Activated B cell treated with CpG ODN at 0.5 μM for 24 hours (primary cell): Measurements from ENCODE around the gene MMP20. TPM values are rescaled to one million over a fixed set of nuclear protein-coding genes. Genes with fewer than 3 reads are reported as not detected.

Source experiments
- ATAC-seq: fragments of 200-7000 bp; cut with Tn5 transposase; one replicate; pipeline ENCODE4 v1.10.0; 2021; ENCODE audit warnings: low read depth, mild to moderate bottlenecking, moderate library complexity
- CTCF ChIA-PET: fragments of 350-600 bp; sonication (Branson Sonifier 250); formaldehyde crosslinking; loops from one replicate; lab custom pipeline; 2021; ENCODE audit warnings: antibody characterized with exemption; lab: Charles Lee
- POLR2A ChIA-PET: fragments of 350-600 bp; sonication (Branson Sonifier 250); formaldehyde crosslinking; loops from one replicate; lab custom pipeline; 2021; ENCODE audit warnings: antibody characterized with exemption; lab: Charles Lee
- DNase-seq: peaks from one replicate; pipeline ENCODE4 v3.0.0; 2022
- H3K27ac Mint-ChIP-seq: one replicate; pipeline ENCODE4 v1.8.0; 2020; ENCODE audit warnings: mixed read lengths
- H3K27me3 Mint-ChIP-seq: one replicate; pipeline ENCODE4 v1.8.0; 2021; ENCODE audit warnings: mixed read lengths
- H3K36me3 Mint-ChIP-seq: one replicate; pipeline ENCODE4 v1.8.0; 2021; ENCODE audit warnings: low read depth, mixed read lengths
- H3K4me1 Mint-ChIP-seq: one replicate; pipeline ENCODE4 v1.8.0; 2021; ENCODE audit warnings: mixed read lengths
- H3K4me3 Mint-ChIP-seq: one replicate; pipeline ENCODE4 v1.8.0; 2020; ENCODE audit warnings: mild to moderate bottlenecking, mixed read lengths
- H3K9me3 Mint-ChIP-seq: one replicate; pipeline ENCODE4 v1.8.0; 2020; ENCODE audit warnings: mixed read lengths
- intact Hi-C: fragments of 100-400 bp; cut with micrococcal nuclease; formaldehyde crosslinking; loops from one replicate; pipeline ENCODE4 v1.15.1; 2024
- total RNA-seq: library from RNA; stranded (reverse); gene quantifications from 2 replicates; pipeline ENCODE4 v1.2.3, GENCODE V29; 2022
- TF ChIP-seq, protein P1 (sequence below): fragments of 200-600 bp; IDR thresholded peaks from one replicate; pipeline ENCODE4 v1.8.0; 2022; ENCODE audit warnings: antibody characterized with exemption, mild to moderate bottlenecking

MMP20 gene
- total RNA-seq, 1 donor from 2014 or later: not detected

DNA sequence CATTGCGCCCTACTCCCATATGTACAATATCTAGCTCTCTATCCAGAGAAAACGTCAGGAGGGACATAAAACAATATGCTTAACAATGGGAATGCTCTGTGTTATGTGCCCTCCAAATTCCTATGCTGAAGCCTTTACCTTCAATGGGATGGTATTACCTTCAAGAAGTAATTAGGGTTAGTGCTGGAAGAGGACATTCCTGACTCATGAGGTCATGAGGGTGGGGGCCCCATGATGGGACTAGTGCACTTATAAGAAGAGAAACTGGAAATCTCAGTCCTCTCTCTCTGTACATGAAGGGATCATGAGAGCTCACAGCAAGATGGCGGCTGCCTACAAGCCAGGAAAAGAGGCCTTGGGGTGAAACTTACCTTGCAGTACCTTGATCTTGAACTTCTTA is 20.3 kb downstream of the MMP20 start:
- TF ChIP-seq, protein P1, sequence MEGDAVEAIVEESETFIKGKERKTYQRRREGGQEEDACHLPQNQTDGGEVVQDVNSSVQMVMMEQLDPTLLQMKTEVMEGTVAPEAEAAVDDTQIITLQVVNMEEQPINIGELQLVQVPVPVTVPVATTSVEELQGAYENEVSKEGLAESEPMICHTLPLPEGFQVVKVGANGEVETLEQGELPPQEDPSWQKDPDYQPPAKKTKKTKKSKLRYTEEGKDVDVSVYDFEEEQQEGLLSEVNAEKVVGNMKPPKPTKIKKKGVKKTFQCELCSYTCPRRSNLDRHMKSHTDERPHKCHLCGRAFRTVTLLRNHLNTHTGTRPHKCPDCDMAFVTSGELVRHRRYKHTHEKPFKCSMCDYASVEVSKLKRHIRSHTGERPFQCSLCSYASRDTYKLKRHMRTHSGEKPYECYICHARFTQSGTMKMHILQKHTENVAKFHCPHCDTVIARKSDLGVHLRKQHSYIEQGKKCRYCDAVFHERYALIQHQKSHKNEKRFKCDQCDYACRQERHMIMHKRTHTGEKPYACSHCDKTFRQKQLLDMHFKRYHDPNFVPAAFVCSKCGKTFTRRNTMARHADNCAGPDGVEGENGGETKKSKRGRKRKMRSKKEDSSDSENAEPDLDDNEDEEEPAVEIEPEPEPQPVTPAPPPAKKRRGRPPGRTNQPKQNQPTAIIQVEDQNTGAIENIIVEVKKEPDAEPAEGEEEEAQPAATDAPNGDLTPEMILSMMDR: no peak
- no peak overlapping the region for H3K27ac Mint-ChIP-seq

DNA sequence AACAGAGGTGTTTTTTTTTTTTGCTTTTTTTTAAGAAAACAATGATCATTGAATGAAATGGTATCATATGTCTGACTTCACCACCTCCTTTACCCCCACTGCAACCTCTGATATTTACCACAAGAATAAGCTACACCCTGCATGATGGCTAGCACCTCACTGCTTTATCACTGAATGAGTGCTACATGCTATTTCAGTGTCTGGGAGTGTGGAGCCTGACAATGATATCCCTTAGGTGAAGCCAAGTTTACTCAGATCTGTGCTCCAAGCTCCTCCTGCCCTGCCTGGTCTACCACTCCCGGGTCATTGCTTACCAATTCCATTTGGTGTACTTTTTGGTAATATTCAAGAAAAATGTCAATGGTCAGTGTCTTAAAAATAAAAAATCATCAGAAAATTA is 21.1 kb downstream of the MMP20 start:
- Mint-ChIP-seq H3K9me3 (no peaks in the 10 kb centered on the region), H3K27ac (no peak overlapping the region), H3K27me3 (no peaks in the 10 kb centered on the region), H3K4me3 (no peak overlapping the region), H3K36me3 (no peaks in the 10 kb centered on the region), H3K4me1 (peaks cover 25% of the 10 kb centered on the region)
- no peak for ATAC-seq
- no peak for DNase-seq
- POLR2A ChIA-PET: interaction anchor here (0.7 kb wide), 1 partner anchor 235 kb away, joined by 5 read pairs; no protein-coding TSS in a partner anchor
- intact Hi-C loops: no loop called here
- TF ChIP-seq, protein P1: no peak
- CTCF ChIA-PET: interaction anchor here (0.7 to 2.2 kb wide), 2 partner anchors 9 to 105 kb away, joined by 4 to 10 read pairs; no protein-coding TSS in a partner anchor

More for the DNA sequence above, 20.3 kb downstream of the MMP20 start:
- Mint-ChIP-seq H3K36me3 (no peaks in the 10 kb centered on the region), H3K4me3 (no peak overlapping the region), H3K9me3 (no peaks in the 10 kb centered on the region), H3K27me3 (no peaks in the 10 kb centered on the region), H3K4me1 (peaks cover 18% of the 10 kb centered on the region)
- ATAC-seq (no peak), DNase-seq (no peak)
- POLR2A ChIA-PET: interaction anchor here (0.6 kb wide), 1 partner anchor 130 kb away, joined by 4 read pairs; no protein-coding TSS in a partner anchor
- intact Hi-C loops: no loop called here
- CTCF ChIA-PET: interaction anchor here (0.7 kb wide), 1 partner anchor 109 kb away, joined by 3 read pairs; no protein-coding TSS in a partner anchor

DNA sequence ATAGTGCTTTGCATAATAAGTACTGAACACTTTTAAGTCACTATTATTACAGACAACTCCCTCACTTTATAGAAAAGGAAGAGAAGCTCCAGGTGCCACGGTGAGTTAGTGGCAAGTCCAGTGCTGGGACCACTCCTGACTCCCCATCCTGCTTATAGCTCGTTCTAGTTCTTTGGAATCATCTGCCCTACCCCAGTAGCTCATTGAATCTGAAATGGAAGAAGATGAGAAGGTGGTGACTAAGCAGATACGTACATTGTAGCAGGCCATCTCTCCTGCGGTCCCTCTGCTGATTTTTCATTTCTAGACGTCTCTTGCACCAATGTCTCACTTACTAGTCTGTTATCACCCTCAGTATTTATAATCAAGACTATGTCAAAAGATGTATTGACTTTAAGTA is 21.6 kb downstream of the MMP20 start:
- Mint-ChIP-seq H3K27ac (no peak overlapping the region), H3K36me3 (no peaks in the 10 kb centered on the region), H3K9me3 (no peaks in the 10 kb centered on the region), H3K4me3 (no peak overlapping the region), H3K4me1 (peaks cover 28% of the 10 kb centered on the region), H3K27me3 (no peaks in the 10 kb centered on the region)
- no peak for ATAC-seq
- ChIA-PET CTCF (interaction anchor here (0.7 to 2.2 kb wide), 2 partner anchors 9 to 104 kb away, joined by 4 to 10 read pairs; no protein-coding TSS in a partner anchor), POLR2A (no interaction called here)
- TF ChIP-seq, protein P1: no peak
- DNase-seq: no peak
- intact Hi-C loops: no loop called here

DNA sequence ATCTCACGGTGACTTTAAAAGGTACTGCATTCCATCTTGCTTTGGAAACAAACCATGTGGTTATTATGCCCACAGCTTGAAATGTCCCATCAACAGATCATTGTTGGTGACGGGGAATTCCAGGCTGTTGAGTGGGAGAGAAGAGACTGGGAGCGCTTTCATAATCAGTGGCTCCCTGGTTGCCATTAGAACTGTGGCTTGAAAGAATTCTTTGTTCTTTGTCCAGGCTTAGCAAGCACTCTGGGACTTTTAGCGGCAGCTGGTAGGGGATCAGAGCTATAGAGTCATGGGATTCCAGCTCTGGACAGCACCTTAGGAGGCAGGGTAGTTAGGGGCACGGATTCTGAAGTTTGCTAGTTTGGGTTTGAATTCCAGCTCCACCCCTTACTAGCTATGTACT is 22.0 kb downstream of the MMP20 start:
- intact Hi-C loops: no loop called here
- peaks cover 29% of the 10 kb centered on the region for H3K4me1 Mint-ChIP-seq
- H3K27me3 Mint-ChIP-seq: no peaks in the 10 kb centered on the region
- TF ChIP-seq, protein P1: no peak
- H3K27ac Mint-ChIP-seq: no peak overlapping the region
- H3K9me3 Mint-ChIP-seq: no peaks in the 10 kb centered on the region
- no peak overlapping the region for H3K4me3 Mint-ChIP-seq
- CTCF ChIA-PET: interaction anchor here (1.5 to 2.2 kb wide), 2 partner anchors 10 to 236 kb away, joined by 3 to 10 read pairs; no protein-coding TSS in a partner anchor
- ATAC-seq (no peak), DNase-seq (no peak)
- POLR2A ChIA-PET: interaction anchor here (0.6 kb wide), 1 partner anchor 256 kb away, joined by 5 read pairs; the partner anchor contains the start of gene BIRC2
- no peaks in the 10 kb centered on the region for H3K36me3 Mint-ChIP-seq

DNA sequence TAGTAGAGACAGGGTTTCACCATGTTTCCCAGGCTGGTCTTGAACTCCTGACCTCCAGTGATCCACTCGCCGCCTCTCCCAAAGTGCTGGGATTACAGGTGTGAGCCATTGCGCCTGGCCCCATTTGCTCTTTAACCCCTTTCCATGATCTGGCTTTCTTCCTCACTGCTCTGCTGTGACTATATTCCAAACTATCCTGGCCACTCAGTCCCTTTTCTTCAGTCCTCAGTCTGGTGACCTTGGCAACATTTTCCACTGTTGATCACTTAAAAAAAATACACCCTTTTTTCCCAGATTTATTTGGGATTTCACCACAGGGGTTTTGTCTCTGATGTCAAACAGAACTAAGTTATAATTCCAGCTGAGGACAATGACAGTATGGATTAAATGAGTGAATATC is 24.5 kb downstream of the MMP20 start:
- ATAC-seq: no peak
- peaks cover 28% of the 10 kb centered on the region for H3K4me1 Mint-ChIP-seq
- no peaks in the 10 kb centered on the region for H3K27me3 Mint-ChIP-seq
- intact Hi-C loops: no loop called here
- H3K4me3 Mint-ChIP-seq: no peak overlapping the region
- H3K9me3 Mint-ChIP-seq: no peaks in the 10 kb centered on the region
- CTCF ChIA-PET: interaction anchor here (1.2 kb wide), 1 partner anchor 13 kb away, joined by 4 read pairs; no protein-coding TSS in a partner anchor
- H3K27ac Mint-ChIP-seq: no peak overlapping the region
- H3K36me3 Mint-ChIP-seq: no peaks in the 10 kb centered on the region
- POLR2A ChIA-PET: interaction anchor here (0.7 kb wide), 1 partner anchor 251 kb away, joined by 5 read pairs; no protein-coding TSS in a partner anchor
- no peak for DNase-seq
- TF ChIP-seq, protein P1: no peak
